ENCODE results near the gene MAPK9. TPM values are rescaled to one million over a fixed set of nuclear protein-coding genes. Genes with fewer than 3 reads are reported as not detected.

Gene MAPK9
- total RNA-seq, 1 experiment from 2014 or later = 43.4 TPM

DNA sequence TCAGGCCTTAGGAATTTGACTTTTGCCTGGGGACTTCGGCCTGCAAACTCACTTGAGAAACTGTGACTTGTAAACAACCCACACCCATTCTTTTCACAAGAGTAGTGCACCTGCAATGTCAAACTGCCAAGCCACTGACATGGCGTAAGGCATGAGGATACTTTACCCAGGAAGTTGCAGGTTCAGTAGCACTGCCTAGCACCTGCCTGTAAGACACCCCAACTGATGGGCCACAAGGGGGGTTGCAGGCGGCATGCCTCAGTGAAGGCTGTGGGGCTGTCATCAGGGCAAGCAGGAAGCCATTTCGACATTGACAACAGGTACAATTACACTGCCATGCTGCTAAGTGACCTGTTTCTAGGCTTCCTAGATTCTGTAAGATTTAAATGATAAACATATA lies 41.6 kb downstream of the MAPK9 start:
- Histone ChIP-seq H4K20me1 (ENCODE audit: insufficient read depth) (no peaks in the 10 kb centered on the region), H3K4me1 (ENCODE audit: control insufficient read depth in 1 of 2, insufficient read depth in 2 of 2, low read length in 2 of 2) (no peaks in the 10 kb centered on the region), H3K9ac (ENCODE audit: low read length) (no peak overlapping the region), H3K9me3 (ENCODE audit: control insufficient read depth in 1 of 2, insufficient read depth in 1 of 2, low read depth in 1 of 2, low read length in 2 of 2) (peaks cover 21 to 30% of the 10 kb centered on the region in 2 experiments; a peak in 2 of 4 replicates), H3K27ac (ENCODE audit: low read depth, low read length) (no peak overlapping the region), H3K4me3 (replicated peaks in 1 of 2; ENCODE audit: low read depth in 1 of 2, low read length in 2 of 2) (no peak overlapping the region), H3K36me3 (ENCODE audit: control insufficient read depth in 1 of 2, insufficient read depth in 2 of 2, low read length in 2 of 2) (peaks cover 5 to 36% of the 10 kb centered on the region in 2 experiments), H3K79me2 (ENCODE audit: insufficient read depth, low read length) (no peaks in the 10 kb centered on the region), H3K9me2 (ENCODE audit: insufficient read depth) (no peaks in the 10 kb centered on the region), H3K4me2 (ENCODE audit: low read length) (no peak overlapping the region), H2AFZ (ENCODE audit: low read depth, low read length, poor library complexity, severe bottlenecking) (no peak overlapping the region), H3K27me3 (ENCODE audit: insufficient read depth, low read length) (no peaks in the 10 kb centered on the region)
- intact Hi-C loops (cut with micrococcal nuclease) = no loop called here
- ChIA-PET POLR2A (no interaction called here), CTCF (no interaction called here), RAD21 (ENCODE audit: low non-redundant PET in 1 of 2, low total read pairs in 2 of 2, uncharacterized antibody in 2 of 2, unreplicated experiment in 2 of 2) (no interaction called here)
- no TSS peak for BruUV-seq (replicated peaks)
- no peak for DNase-seq (ENCODE audit: low read depth, low spot score)
- ATAC-seq = no peak
- TF ChIP-seq ZNF274 (IDR thresholded peaks at IDR 0.05; ENCODE audit: low read depth, low read length) (no peak), SP1 (IDR thresholded peaks at IDR 0.05; ENCODE audit: low read depth) (no peak)

DNA sequence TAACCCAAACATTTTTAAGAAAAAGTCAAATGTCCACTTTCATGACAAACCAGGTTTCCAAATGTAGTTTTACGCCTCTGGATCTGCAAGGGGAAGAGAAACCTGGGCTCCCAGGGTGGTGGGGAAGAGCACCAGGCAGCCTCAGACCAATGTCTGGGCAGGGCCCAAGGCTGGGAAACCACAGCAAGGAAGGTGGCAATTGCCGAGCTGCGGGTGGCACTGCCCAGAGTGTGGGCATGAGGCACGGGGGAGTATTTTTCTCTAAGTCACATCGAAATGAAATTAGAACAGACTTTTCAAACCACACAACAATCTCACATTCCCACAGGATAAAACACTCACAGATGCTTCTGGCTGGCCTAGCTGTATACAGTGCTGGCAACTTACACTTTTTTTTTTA lies 50.3 kb downstream of the MAPK9 start:
- Histone ChIP-seq H3K9me2 (ENCODE audit: insufficient read depth) (no peaks in the 10 kb centered on the region), H3K9me3 (ENCODE audit: control insufficient read depth in 1 of 2, insufficient read depth in 1 of 2, low read depth in 1 of 2, low read length in 2 of 2) (no peaks in the 10 kb centered on the region), H3K4me3 (replicated peaks in 1 of 2; ENCODE audit: low read depth in 1 of 2, low read length in 2 of 2) (no peak overlapping the region), H3K79me2 (ENCODE audit: insufficient read depth, low read length) (no peaks in the 10 kb centered on the region), H3K27me3 (ENCODE audit: insufficient read depth, low read length) (no peaks in the 10 kb centered on the region), H3K27ac (ENCODE audit: low read depth, low read length) (no peak overlapping the region), H3K4me1 (ENCODE audit: control insufficient read depth in 1 of 2, insufficient read depth in 2 of 2, low read length in 2 of 2) (no peaks in the 10 kb centered on the region), H3K36me3 (ENCODE audit: control insufficient read depth in 1 of 2, insufficient read depth in 2 of 2, low read length in 2 of 2) (peaks cover 3 to 33% of the 10 kb centered on the region in 2 experiments; a peak in 3 of 4 replicates), H2AFZ (ENCODE audit: low read depth, low read length, poor library complexity, severe bottlenecking) (no peak overlapping the region), H3K9ac (ENCODE audit: low read length) (no peak overlapping the region), H3K4me2 (ENCODE audit: low read length) (no peak overlapping the region), H4K20me1 (ENCODE audit: insufficient read depth) (no peaks in the 10 kb centered on the region)
- intact Hi-C loops (cut with micrococcal nuclease) = no loop called here
- BruUV-seq (replicated peaks) = no TSS peak
- ChIA-PET POLR2A (no interaction called here), CTCF (no interaction called here), RAD21 (ENCODE audit: low non-redundant PET in 1 of 2, low total read pairs in 2 of 2, uncharacterized antibody in 2 of 2, unreplicated experiment in 2 of 2) (no interaction called here)
- ATAC-seq (no peak), DNase-seq (ENCODE audit: low read depth, low spot score) (no peak)
- TF ChIP-seq POLR2AphosphoS5 (IDR thresholded peaks at IDR 0.05; ENCODE audit: low read depth, low read length) (no peak), EGR1 (IDR thresholded peaks at IDR 0.05; ENCODE audit: low read depth) (no peak), CEBPB (IDR thresholded peaks at IDR 0.05; ENCODE audit: low read depth) (no peak), TCF7L2 (IDR thresholded peaks at IDR 0.05; ENCODE audit: borderline replicate concordance, extremely low read depth, insufficient read depth, insufficient read length) (no peak), SIN3A (IDR thresholded peaks at IDR 0.05; ENCODE audit: low read depth) (no peak), FOSL1 (IDR thresholded peaks at IDR 0.05; ENCODE audit: low read depth) (no peak), SP1 (IDR thresholded peaks at IDR 0.05; ENCODE audit: low read depth) (no peak), ZNF274 (IDR thresholded peaks at IDR 0.05; ENCODE audit: low read depth, low read length) (no peak), YY1 (IDR thresholded peaks at IDR 0.05; ENCODE audit: extremely low read depth, insufficient replicate concordance, low read depth, low read length) (no peak), RAD21 (IDR thresholded peaks at IDR 0.05; ENCODE audit: low read depth) (no peak)
- TF ChIP-seq, protein P1, sequence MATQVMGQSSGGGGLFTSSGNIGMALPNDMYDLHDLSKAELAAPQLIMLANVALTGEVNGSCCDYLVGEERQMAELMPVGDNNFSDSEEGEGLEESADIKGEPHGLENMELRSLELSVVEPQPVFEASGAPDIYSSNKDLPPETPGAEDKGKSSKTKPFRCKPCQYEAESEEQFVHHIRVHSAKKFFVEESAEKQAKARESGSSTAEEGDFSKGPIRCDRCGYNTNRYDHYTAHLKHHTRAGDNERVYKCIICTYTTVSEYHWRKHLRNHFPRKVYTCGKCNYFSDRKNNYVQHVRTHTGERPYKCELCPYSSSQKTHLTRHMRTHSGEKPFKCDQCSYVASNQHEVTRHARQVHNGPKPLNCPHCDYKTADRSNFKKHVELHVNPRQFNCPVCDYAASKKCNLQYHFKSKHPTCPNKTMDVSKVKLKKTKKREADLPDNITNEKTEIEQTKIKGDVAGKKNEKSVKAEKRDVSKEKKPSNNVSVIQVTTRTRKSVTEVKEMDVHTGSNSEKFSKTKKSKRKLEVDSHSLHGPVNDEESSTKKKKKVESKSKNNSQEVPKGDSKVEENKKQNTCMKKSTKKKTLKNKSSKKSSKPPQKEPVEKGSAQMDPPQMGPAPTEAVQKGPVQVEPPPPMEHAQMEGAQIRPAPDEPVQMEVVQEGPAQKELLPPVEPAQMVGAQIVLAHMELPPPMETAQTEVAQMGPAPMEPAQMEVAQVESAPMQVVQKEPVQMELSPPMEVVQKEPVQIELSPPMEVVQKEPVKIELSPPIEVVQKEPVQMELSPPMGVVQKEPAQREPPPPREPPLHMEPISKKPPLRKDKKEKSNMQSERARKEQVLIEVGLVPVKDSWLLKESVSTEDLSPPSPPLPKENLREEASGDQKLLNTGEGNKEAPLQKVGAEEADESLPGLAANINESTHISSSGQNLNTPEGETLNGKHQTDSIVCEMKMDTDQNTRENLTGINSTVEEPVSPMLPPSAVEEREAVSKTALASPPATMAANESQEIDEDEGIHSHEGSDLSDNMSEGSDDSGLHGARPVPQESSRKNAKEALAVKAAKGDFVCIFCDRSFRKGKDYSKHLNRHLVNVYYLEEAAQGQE (IDR thresholded peaks at IDR 0.05; ENCODE audit: low read depth) = no peak
- TF ChIP-seq, protein P2, sequence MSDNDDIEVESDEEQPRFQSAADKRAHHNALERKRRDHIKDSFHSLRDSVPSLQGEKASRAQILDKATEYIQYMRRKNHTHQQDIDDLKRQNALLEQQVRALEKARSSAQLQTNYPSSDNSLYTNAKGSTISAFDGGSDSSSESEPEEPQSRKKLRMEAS (IDR thresholded peaks at IDR 0.05) = no peak
- TF ChIP-seq, protein P3, sequence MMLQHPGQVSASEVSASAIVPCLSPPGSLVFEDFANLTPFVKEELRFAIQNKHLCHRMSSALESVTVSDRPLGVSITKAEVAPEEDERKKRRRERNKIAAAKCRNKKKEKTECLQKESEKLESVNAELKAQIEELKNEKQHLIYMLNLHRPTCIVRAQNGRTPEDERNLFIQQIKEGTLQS (IDR thresholded peaks at IDR 0.05) = no peak

Measured in HCT116 (cell line).